OCI-LY3 (cell line): ENCODE data around the gene TM9SF3.

Source experiments
- H2AFZ ChIP-seq: fragments of 200-600, 300-600 bp; shearing (Covaris generic); 2 replicates; pipeline ENCODE4 v1.6.0; 2014; ENCODE audit warnings: antibody characterized with exemption, low read depth, low read length
- H3K27ac ChIP-seq: fragments of 200-600, 300-600 bp; sonication (generic); 2 replicates; pipeline ENCODE4 v1.5.1; 2014; ENCODE audit warnings: mild to moderate bottlenecking, low read length, moderate library complexity, mixed read lengths
- H3K27me3 ChIP-seq: fragments of 200-600, 300-600 bp; sonication (generic); 2 replicates; pipeline ENCODE4 v1.6.1; 2014; ENCODE audit warnings: low read depth, low read length, mixed read lengths
- H3K36me3 ChIP-seq: fragments of 200-600, 300-600 bp; sonication (generic); replicated peaks from 2 replicates; pipeline ENCODE3; 2014; ENCODE audit warnings: low read depth, low read length, mixed read lengths
- H3K4me1 ChIP-seq: fragments of 300-600, 200-600 bp; sonication (generic); 2 replicates; pipeline ENCODE4 v1.6.1; 2014; ENCODE audit warnings: low read length, mixed read lengths
- H3K4me2 ChIP-seq: fragments of 200-600, 300-600 bp; sonication (generic); 2 replicates; pipeline ENCODE4 v1.6.1; 2014; ENCODE audit warnings: low read length, mixed read lengths
- H3K4me3 ChIP-seq: fragments of 300-600, 200-600 bp; sonication (generic); 2 replicates; pipeline ENCODE4 v1.5.1; 2014; ENCODE audit warnings: antibody characterized with exemption, mild to moderate bottlenecking, low read length, moderate library complexity
- H3K79me2 ChIP-seq: fragments of 300-600, 200-600 bp; shearing (Covaris generic); 2 replicates; pipeline ENCODE4 v1.6.1; 2014; ENCODE audit warnings: mild to moderate bottlenecking, low read length, mixed read lengths
- H3K9ac ChIP-seq: fragments of 300-600, 200-600 bp; shearing (Covaris generic); 2 replicates; pipeline ENCODE4 v1.6.0; 2014; ENCODE audit warnings: mild to moderate bottlenecking, low read length, moderate library complexity
- H3K9me3 ChIP-seq: fragments of 200-600, 300-600 bp; shearing (Covaris generic); 2 replicates; pipeline ENCODE4 v1.6.1; 2014; ENCODE audit warnings: low read length, mixed read lengths; ENCODE audit not compliant: insufficient read depth
- H4K20me1 ChIP-seq: fragments of 200-600, 300-600 bp; sonication (generic); 2 replicates; pipeline ENCODE4 v1.6.1; 2016; ENCODE audit warnings: low read length, mixed read lengths; ENCODE audit not compliant: insufficient read depth
- CTCF ChIP-seq: fragments of 200-600, 300-600 bp; sonication (generic); IDR thresholded peaks from 2 replicates; pipeline ENCODE4 v1.5.1; 2014; ENCODE audit warnings: antibody characterized with exemption, low read length, low read depth
- EZH2phosphoT487 ChIP-seq: fragments of 200-600 bp; shearing (Covaris generic); IDR thresholded peaks from 2 replicates; pipeline ENCODE4 v1.6.1; 2018; ENCODE audit warnings: antibody characterized with exemption, mixed run types, low read depth

Gene TM9SF3

GRCh38 chr10:96524741-96525140 lies 62.1 kb downstream of the TM9SF3 start:
- Histone ChIP-seq H3K4me3 (no peak overlapping the region), H3K9ac (no peak overlapping the region), H3K36me3 (peaks cover 27% of the 10 kb centered on the region), H3K27ac (no peak overlapping the region), H3K27me3 (no peaks in the 10 kb centered on the region), H3K4me1 (no peaks in the 10 kb centered on the region), H3K4me2 (no peak overlapping the region), H3K9me3 (no peaks in the 10 kb centered on the region), H4K20me1 (peaks cover under 1% of the 10 kb centered on the region), H2AFZ (no peak overlapping the region), H3K79me2 (no peaks in the 10 kb centered on the region)
- TF ChIP-seq CTCF (no peak), EZH2phosphoT487 (no peak)

- Histone ChIP-seq H3K4me1 (peaks cover 10% of the 10 kb centered on the region), H3K36me3 (peaks cover 15% of the 10 kb centered on the region), H3K79me2 (no peaks in the 10 kb centered on the region), H3K9ac (no peak overlapping the region), H3K27ac (no peak overlapping the region), H4K20me1 (peaks cover 8% of the 10 kb centered on the region; the same call in 1 of the 2 replicates), H2AFZ (no peak overlapping the region), H3K4me2 (no peak overlapping the region), H3K27me3 (peaks cover 18% of the 10 kb centered on the region), H3K4me3 (no peak overlapping the region), H3K9me3 (no peaks in the 10 kb centered on the region)
- TF ChIP-seq EZH2phosphoT487: no peak
- TF ChIP-seq CTCF: no peak
These were observed 69.5 kb downstream of the TM9SF3 start for GRCh38 chr10:96517284-96517683.

- Histone ChIP-seq H3K79me2 (no peaks in the 10 kb centered on the region), H3K4me1 (peaks cover 12% of the 10 kb centered on the region), H3K4me3 (no peak overlapping the region), H3K9me3 (no peaks in the 10 kb centered on the region), H3K4me2 (no peak overlapping the region), H2AFZ (no peak overlapping the region), H4K20me1 (peaks cover 11% of the 10 kb centered on the region; the same call in 1 of the 2 replicates), H3K27me3 (peaks cover 28% of the 10 kb centered on the region), H3K27ac (no peak overlapping the region), H3K36me3 (peaks cover 9% of the 10 kb centered on the region), H3K9ac (no peak overlapping the region)
- TF ChIP-seq CTCF (no peak), EZH2phosphoT487 (no peak)
These were observed 70.5 kb downstream of the TM9SF3 start for GRCh38 chr10:96516337-96516736.

- TF ChIP-seq CTCF (peak; percentile 43), EZH2phosphoT487 (no peak)
- 0 out of 2 replicates have a peak within 1 kb of the TSS, but pooled peaks have one; percentile 33 for H2AFZ ChIP-seq
- H3K36me3 ChIP-seq: no peaks in the 10 kb centered on the region
- no peaks in the 10 kb centered on the region for H3K9me3 ChIP-seq
- H3K4me3 ChIP-seq: peak within 1 kb of the TSS; percentile 93
- no peaks in the 10 kb centered on the region for H3K79me2 ChIP-seq
- peaks cover 12% of the 10 kb centered on the region for H3K4me1 ChIP-seq
- peak within 1 kb of the TSS; percentile 97 for H3K4me2 ChIP-seq
- H4K20me1 ChIP-seq: peaks cover 11% of the 10 kb centered on the region; the same call in 1 of the 2 replicates
- H3K27ac ChIP-seq: no peak within 1 kb of the TSS
- peak within 1 kb of the TSS; percentile 49; the same call in 1 of the 2 replicates for H3K9ac ChIP-seq
- H3K27me3 ChIP-seq: peaks cover 32% of the 10 kb centered on the region
These were observed 72.9 kb downstream of the TM9SF3 start, which contains the start of gene TLL2 for GRCh38 chr10:96513698-96514561. Gene TLL2 (minus strand): TSS chr10:96513926. CDS start chr10:96513685, 241 bp downstream.
